PFSK-1 (cell line): ENCODE data around the gene ADARB1.

ENCODE experiments used
- POLR2AphosphoS5 ChIP-seq: IDR thresholded peaks from 2 replicates; pipeline ENCODE4 v1.6.1; 2012; ENCODE audit warnings: low read depth, mild to moderate bottlenecking, control low read depth, low read length, moderate library complexity
- TAF1 ChIP-seq: IDR thresholded peaks from 2 replicates; pipeline ENCODE4 v1.6.1; 2012; ENCODE audit warnings: low read length, control low read depth, borderline replicate concordance; ENCODE audit not compliant: insufficient read depth

DNA sequence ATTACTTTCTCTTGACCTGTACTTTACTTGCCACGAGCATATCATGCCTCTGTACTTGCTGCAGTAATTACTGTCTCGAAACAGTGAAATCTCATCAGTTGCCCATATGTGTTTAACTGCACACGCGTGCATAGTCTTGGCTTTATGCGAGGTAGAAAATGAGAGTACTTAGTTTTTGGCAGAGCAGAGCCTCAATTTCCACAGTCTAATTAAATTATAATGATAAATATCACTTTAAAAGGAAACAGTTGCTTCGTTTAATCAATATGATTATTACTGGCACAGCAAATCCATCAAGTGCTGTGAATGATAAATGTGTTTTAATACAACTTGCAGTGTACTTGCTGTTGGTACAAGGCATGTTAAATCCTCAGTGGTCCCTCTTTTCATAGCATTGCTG is 47.6 kb downstream of the ADARB1 start:
- TF ChIP-seq POLR2AphosphoS5: no peak
- TF ChIP-seq TAF1: no peak
